GM21619 (cell line): ENCODE data around the gene WNT7B.

Experiments used
- ATAC-seq: cut with Tn5 transposase; IDR thresholded peaks from one replicate; pipeline ENCODE4 v1.9.1; 2021; ENCODE audit not compliant: unreplicated experiment

Gene WNT7B

GRCh38 chr22:45974498-45974897, 2.5 kb downstream of the WNT7B start:
- ATAC-seq, result no peak

GRCh38 chr22:45972889-45973253, 4.1 kb downstream of the WNT7B start:
- no peak for ATAC-seq

DNA sequence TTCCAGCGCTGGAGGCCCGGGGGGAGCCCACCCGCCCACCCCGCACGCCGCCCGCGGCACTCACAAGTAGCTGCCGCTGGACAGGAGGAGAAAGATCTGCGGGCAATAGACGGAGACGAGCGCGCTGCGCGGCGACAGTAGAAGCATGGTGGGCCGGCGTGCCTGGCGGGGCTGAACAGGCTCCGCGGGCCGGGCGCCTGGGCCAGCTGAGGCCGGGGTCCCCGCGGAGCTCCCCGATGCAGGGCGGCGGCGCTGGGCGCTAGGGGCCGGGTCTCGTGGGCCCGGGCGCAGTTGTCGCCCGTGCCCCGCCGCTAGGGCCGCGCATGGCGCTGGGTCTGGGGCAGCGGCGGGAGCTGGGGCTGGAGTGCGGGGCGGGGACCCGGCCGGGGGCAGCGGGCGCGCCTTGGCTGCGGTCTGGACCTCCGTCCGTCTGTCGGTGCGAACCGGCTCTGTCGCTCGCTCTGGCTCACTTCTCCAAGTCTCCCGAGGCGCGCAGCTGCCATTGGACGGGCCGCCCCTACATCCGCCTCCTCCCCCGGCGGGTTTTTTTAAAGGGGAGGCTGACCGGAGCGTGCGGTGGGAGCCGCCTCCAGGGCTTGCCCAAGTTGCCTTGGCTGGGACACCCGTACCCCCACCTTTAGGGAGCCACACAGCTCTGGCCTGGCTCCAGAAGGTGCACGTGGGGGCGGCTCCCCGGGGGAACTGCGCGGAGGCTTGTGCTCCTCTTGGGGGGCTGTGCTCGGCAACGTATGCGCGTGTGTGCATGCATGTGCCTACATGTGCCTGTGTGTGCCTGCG, 4.7 kb downstream of the WNT7B start:
- ATAC-seq, result no peak

GRCh38 chr22:45971408-45972028, 5.4 kb downstream of the WNT7B start:
- ATAC-seq, result no peak

- ATAC-seq, result no peak
Observed at GRCh38 chr22:45970705-45971407, 6.1 kb downstream of the WNT7B start.

DNA sequence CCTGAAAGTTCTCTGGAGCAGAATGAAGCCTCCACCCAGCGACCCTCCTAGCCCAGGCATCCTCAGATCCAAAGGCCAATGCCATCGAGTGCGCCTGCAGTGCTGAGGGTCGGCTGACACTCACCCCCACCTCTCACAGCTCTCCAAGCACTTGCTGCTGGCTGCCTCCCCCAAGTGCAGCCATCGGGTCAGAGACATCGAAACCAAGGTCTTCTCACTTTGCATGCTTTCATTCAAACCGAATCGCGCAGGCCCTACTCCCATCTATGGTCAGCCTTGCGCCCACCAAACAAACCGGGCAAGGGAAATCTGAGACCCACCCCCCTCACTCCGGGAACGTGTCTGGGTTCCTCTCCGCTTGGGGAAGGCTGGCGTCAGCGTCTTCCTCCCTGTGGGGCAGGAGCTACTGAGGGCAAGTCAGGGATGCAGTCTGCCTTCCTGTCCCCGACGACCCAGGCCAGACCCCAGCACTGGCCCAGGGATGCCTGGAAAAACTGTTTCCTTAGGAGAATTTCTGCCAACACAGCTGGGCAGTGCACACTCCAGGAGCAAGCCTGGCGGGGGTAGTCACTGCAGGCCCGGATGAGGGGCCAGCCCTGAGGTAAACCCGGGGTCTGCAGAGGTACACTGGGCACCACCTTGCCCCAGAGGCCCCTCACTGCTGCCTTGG, 7.0 kb downstream of the WNT7B start:
- no peak for ATAC-seq

DNA sequence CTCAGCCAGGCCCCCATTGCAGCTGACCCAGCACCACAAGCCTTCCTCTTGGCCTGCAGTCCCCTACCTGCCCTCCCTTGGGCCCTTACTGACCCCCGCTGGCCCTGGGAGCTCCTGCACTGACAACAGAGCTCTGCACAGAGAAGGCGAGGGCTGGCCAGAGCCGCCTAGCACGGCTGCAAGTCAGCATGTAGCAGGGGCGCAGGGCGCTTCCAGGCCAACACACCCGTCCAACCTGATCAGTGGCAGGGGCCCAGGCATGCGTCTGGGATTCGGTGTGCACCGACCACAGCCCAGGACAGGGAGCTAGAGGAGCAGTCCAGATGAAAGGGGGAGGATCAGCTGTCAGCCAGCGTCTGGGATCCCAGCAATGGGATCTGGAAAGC, 7.6 kb downstream of the WNT7B start:
- ATAC-seq, result no peak

- no peak for ATAC-seq
Observed at GRCh38 chr22:45968751-45969413, 8.1 kb downstream of the WNT7B start.

- ATAC-seq, result no peak
Observed at GRCh38 chr22:45968003-45968650, 8.8 kb downstream of the WNT7B start.

DNA sequence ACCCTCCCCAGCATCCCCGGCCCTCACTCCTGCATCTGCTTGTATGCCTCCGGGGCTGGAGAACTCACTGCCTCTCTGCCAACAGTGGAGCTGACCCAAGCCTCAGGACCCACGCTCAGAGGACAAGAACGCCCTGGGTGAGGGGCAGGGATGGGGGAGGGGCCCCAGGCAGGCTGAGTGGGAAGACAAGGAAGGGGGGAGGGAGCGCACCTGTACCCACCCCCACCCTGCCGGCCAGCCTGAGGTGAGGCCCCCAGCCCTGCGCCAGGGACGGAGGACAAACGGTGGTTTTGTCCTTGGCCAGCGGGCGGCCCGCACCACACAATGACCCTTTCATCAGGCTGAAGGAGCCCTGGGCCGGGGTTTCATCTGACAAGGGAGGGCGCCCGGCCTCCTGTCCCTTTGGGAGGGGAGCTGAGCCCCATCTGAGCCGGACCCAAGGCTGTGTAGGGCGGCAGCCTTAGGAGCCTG, 10.0 kb downstream of the WNT7B start:
- ATAC-seq, result no peak

DNA sequence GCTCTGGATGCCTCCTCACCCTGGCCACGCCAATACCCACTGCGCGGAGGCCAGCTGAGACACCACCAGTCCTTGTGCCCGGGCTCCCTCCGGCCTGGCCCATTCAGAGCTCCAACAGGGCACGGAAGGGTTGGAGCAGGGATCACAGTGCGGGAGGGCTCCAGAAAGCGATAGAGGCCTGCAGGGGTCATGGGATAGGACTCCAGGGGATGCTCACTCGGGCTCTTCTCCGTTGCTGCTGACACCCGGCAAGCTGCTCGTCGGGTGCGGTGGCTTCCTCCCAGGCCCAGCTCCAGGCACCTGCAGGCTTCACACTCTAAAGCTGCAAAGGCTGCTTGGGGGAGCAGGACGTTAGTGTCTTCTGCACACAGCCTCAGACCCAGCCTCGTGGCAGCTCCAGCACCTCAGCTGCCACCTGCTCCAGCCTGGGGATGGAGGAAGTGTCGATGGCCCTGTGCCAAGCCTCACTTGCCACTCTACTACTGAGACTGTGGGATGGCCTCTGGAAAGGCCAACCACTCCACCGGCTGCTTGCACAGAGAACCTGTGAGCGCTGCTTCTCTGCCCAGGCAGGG, 10.6 kb downstream of the WNT7B start:
- ATAC-seq, result no peak

- ATAC-seq, result no peak
Observed at GRCh38 chr22:45965563-45965962, 11.4 kb downstream of the WNT7B start.

DNA sequence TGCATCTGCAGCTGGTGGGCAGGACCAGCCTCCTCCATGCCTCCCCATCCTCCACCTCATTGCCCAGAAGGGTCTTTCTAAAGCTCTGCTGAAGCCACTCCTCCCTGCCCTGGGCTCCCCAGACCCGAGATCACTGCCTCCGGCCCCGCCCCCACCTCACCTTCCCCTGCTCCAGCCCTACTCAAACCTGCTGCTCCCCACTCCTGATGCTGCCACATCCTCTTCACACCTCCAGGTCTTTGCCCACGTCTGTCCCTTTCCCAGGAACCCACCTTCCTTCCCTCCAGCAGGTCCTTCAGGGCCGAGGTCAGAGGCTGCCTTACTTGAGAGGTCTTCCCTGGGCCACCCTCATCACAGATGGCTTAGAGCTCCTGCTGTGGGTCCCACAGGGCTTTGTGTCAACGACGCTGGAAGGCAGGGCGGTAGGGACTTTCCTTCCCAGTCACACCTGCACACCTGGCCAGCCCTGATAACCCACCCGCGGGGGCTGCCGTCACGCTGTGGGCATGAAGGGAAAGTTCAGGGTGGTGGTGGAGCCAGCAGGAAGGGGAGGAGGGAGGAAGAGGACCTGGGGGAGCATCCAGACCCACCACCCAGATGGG, 11.9 kb downstream of the WNT7B start:
- no peak for ATAC-seq

DNA sequence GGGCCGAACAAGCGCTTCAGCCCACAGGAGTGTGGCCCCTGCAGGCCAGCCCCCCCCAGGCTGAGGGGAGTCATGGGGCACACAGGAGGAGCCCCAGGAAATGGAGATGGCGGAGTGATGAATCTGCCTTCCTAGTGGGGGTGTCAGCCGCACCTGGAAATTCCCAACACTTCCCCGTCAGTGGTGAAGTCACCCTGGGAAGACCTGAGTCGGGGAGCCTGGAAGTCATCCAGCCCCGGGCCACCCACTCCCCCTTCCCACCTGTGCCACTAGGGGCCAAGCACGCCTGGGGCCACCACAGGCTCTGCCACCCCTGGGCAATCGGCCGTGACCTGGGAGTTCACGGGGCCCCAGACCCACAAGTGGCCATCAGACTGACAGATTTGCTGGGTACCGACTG, 12.6 kb downstream of the WNT7B start:
- no peak for ATAC-seq

GRCh38 chr22:45963821-45964220, 13.1 kb downstream of the WNT7B start:
- no peak for ATAC-seq

DNA sequence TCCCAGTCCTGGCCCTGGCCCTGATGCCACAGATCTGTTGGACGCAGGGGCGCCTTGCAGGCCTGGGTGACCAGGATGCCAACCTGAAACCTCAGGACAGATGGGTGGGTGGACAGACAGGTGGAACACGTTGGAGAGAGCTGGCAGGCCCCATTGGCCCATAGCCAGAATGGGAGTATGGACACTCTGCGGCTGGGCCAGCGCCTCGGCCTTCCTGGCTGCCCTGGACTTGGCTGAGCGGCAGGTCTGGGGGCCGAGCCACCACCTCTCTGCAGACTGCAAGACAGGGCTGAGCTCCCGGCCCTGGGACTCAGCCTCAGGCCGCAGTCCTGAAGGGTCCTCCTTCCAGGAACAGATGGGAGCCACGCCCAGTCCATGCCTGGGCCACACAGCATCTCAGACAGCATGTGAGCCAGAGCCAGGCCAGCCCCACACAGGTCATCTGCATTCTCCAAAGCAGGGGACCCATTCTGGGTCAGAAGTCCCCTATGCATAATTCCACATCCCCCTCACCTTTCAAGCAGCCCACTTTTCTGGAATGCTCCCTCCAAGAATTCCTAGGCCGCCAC, 14.1 kb downstream of the WNT7B start:
- no peak for ATAC-seq

DNA sequence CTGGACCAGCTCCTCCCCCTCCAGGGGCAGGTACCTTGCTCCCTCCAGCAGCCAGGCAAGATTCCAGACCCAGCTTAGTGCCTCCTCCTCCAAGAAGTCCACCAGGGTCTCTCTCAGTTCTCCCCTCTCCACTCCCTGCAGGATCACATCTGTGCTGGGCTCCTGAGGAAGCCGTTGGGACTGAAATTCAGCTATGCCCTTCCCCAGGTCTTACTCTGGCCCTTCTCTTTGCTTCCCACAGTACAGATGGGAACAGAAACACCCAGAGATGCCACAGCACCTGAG, 14.6 kb downstream of the WNT7B start:
- no peak for ATAC-seq

GRCh38 chr22:45961679-45962433, 15.1 kb downstream of the WNT7B start:
- ATAC-seq, result no peak
